ENCODE measurements around the gene UBE3B. TPM values are rescaled to one million over a fixed set of nuclear protein-coding genes. Genes with fewer than 3 reads are reported as not detected.
"Not testable (repeated sequence)": the region's sequence is repeated elsewhere in the genome, so short reads cannot be mapped to it uniquely, and the experiment has no call there.

Gene UBE3B
- total RNA-seq, 1 donor from 2014 or later = 34.4 TPM

DNA sequence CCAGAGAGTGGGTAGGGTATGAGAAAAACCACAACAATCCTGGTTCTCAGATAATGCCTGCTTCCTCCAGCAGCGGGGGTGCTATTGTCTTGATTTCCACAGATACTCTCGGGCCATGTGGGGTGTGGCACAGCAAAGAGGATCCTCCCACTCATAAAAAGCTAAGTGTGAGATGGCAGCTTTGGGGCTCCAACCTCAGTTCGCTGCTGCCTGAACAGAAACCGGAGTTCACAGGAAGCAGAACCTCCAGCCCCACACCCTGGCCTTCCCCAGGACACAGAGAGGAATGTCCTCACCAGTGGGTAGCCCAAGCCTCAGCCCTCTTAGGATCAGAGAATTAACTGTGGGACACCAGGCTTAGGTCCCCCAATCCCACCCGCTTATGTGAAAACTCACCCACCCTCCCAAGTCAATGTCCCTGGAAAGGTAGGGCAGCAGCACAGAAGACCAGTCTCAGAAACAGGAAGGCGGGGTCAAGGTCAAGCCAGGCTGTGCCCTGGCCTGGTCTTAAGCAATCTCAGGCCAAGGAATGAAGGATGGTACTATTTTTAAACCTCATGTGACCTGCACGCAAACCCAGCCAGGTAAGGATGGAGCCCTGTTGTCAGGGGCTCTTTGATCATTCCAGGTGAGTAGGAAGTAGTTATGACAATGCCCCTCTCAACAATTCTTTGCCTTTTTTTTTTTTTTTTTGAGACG is 9.3 kb upstream of the UBE3B start:
- no peak for DNase-seq (ENCODE audit: low read depth)
- Mint-ChIP-seq H3K27ac (ENCODE audit: unreplicated experiment) (peak overlapping the region; percentile 62), H3K4me3 (ENCODE audit: unreplicated experiment) (no peak overlapping the region)

DNA sequence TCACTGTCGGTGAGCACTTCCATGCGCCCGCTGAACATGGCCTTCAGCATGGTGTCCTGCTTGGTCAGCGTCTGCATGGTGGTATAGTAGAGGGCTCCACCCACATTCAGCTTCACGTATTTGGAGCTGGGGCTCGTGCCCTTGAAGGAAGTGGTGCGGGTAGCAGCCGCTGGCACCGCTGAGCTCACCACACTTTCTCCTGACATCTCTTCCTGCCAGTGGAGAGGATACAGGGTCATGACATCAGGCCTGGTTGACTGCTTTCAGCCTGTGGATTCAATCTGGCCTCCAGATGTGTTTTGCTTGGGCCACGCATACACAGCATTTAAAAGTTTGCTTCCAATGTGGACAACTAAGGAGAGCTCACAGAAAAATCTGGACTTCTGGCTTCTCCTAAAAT is 7.9 kb upstream of the UBE3B start:
- H2AFZ ChIP-seq (ENCODE audit: low read depth, low read length) = no peak overlapping the region
- H3K9ac ChIP-seq (ENCODE audit: low read length) = no peak overlapping the region
- peaks cover 28% of the 10 kb centered on the region for H3K36me3 ChIP-seq (ENCODE audit: insufficient read depth, low read length)
- no peak overlapping the region for H3K27ac Mint-ChIP-seq (ENCODE audit: unreplicated experiment)
- TF ChIP-seq, protein P1, sequence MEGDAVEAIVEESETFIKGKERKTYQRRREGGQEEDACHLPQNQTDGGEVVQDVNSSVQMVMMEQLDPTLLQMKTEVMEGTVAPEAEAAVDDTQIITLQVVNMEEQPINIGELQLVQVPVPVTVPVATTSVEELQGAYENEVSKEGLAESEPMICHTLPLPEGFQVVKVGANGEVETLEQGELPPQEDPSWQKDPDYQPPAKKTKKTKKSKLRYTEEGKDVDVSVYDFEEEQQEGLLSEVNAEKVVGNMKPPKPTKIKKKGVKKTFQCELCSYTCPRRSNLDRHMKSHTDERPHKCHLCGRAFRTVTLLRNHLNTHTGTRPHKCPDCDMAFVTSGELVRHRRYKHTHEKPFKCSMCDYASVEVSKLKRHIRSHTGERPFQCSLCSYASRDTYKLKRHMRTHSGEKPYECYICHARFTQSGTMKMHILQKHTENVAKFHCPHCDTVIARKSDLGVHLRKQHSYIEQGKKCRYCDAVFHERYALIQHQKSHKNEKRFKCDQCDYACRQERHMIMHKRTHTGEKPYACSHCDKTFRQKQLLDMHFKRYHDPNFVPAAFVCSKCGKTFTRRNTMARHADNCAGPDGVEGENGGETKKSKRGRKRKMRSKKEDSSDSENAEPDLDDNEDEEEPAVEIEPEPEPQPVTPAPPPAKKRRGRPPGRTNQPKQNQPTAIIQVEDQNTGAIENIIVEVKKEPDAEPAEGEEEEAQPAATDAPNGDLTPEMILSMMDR (IDR thresholded peaks at IDR 0.05; ENCODE audit: insufficient read depth, low read depth, low read length) = no peak
- TF ChIP-seq EZH2 (IDR thresholded peaks at IDR 0.05; ENCODE audit: insufficient read depth, low read length) = no peak
- DNase-seq (ENCODE audit: low read depth) (no peak), FAIRE-seq (no peak)
- H3K36me3 Mint-ChIP-seq (ENCODE audit: low read depth, unreplicated experiment) = peaks cover 22% of the 10 kb centered on the region
- no peak overlapping the region for H3K27ac ChIP-seq (ENCODE audit: low read depth, low read length)
- no peaks in the 10 kb centered on the region for H3K9me3 ChIP-seq (ENCODE audit: insufficient read depth, low read depth, low read length)
- H3K4me2 ChIP-seq (ENCODE audit: low read length) = no peak overlapping the region
- peaks cover 88% of the 10 kb centered on the region for H4K20me1 ChIP-seq (ENCODE audit: insufficient read depth, low read length)
- no peak overlapping the region for H3K4me3 ChIP-seq (ENCODE audit: insufficient read depth, low read depth, low read length)
- H3K27me3 ChIP-seq (ENCODE audit: insufficient read depth, low read length) = no peaks in the 10 kb centered on the region
- H3K79me2 ChIP-seq (ENCODE audit: insufficient read depth, low read length) = peaks cover 98% of the 10 kb centered on the region
- no peak overlapping the region for H3K4me3 Mint-ChIP-seq (ENCODE audit: unreplicated experiment)
- peaks cover 5% of the 10 kb centered on the region for H3K4me1 ChIP-seq (ENCODE audit: insufficient read depth, low read length)
- H3K4me1 Mint-ChIP-seq (ENCODE audit: low read depth, unreplicated experiment) = peaks cover 51% of the 10 kb centered on the region
- H3K9me3 Mint-ChIP-seq (ENCODE audit: unreplicated experiment) = no peaks in the 10 kb centered on the region
- no peaks in the 10 kb centered on the region for H3K27me3 Mint-ChIP-seq (ENCODE audit: low read depth, unreplicated experiment)

More for the DNA sequence above, 9.3 kb upstream of the UBE3B start:
- H3K4me2 ChIP-seq (ENCODE audit: low read length) = no peak overlapping the region
- Mint-ChIP-seq H3K4me1 (ENCODE audit: low read depth, unreplicated experiment) (peaks cover 61% of the 10 kb centered on the region), H3K27me3 (ENCODE audit: low read depth, unreplicated experiment) (no peaks in the 10 kb centered on the region), H3K9me3 (ENCODE audit: unreplicated experiment) (no peaks in the 10 kb centered on the region), H3K36me3 (ENCODE audit: low read depth, unreplicated experiment) (peaks cover 21% of the 10 kb centered on the region)
- H3K27ac ChIP-seq (ENCODE audit: low read depth, low read length) = no peak overlapping the region
- FAIRE-seq = no peak
- no peaks in the 10 kb centered on the region for H3K9me3 ChIP-seq (ENCODE audit: insufficient read depth, low read depth, low read length)
- no peak overlapping the region for H3K4me3 ChIP-seq (ENCODE audit: insufficient read depth, low read depth, low read length)
- H2AFZ ChIP-seq (ENCODE audit: low read depth, low read length) = no peak overlapping the region
- peaks cover 18% of the 10 kb centered on the region for H3K4me1 ChIP-seq (ENCODE audit: insufficient read depth, low read length)
- TF ChIP-seq EZH2 (IDR thresholded peaks at IDR 0.05; ENCODE audit: insufficient read depth, low read length) = no peak
- TF ChIP-seq, protein P1 (IDR thresholded peaks at IDR 0.05; ENCODE audit: insufficient read depth, low read depth, low read length) = no peak
- peaks cover 92% of the 10 kb centered on the region for H3K79me2 ChIP-seq (ENCODE audit: insufficient read depth, low read length)
- no peaks in the 10 kb centered on the region for H3K27me3 ChIP-seq (ENCODE audit: insufficient read depth, low read length)
- no peak overlapping the region for H3K9ac ChIP-seq (ENCODE audit: low read length)
- peaks cover 28% of the 10 kb centered on the region for H3K36me3 ChIP-seq (ENCODE audit: insufficient read depth, low read length)
- peaks cover 77% of the 10 kb centered on the region for H4K20me1 ChIP-seq (ENCODE audit: insufficient read depth, low read length)

DNA sequence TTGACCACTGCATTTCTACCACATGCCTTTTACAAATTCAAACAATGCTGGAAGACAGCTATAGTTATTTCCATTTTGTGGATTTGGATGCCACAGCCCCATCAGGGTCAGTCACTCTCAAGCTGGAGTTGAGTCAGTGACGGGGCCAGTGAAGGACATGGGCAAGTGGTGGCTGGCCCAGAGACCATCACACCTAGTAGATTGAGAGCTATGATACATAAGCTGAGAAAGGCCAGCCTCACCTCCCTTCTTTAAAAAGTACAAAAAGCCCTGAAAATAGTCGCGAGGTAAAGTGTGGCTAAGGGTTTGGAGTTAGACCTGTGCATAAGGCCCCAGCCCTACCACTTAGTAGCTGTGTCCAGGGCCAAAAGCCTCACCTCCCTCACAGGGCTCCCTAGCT is 4.4 kb upstream of the UBE3B start:
- H3K4me1 ChIP-seq (ENCODE audit: insufficient read depth, low read length) = peaks cover 18% of the 10 kb centered on the region
- no peak for TF ChIP-seq EZH2 (IDR thresholded peaks at IDR 0.05; ENCODE audit: insufficient read depth, low read length)
- TF ChIP-seq, protein P1 (IDR thresholded peaks at IDR 0.05; ENCODE audit: insufficient read depth, low read depth, low read length) = no peak
- H3K27ac Mint-ChIP-seq (ENCODE audit: unreplicated experiment) = no peak overlapping the region
- H3K79me2 ChIP-seq (ENCODE audit: insufficient read depth, low read length) = peaks cover 98% of the 10 kb centered on the region
- H4K20me1 ChIP-seq (ENCODE audit: insufficient read depth, low read length) = peaks cover 82% of the 10 kb centered on the region
- H3K4me3 ChIP-seq (ENCODE audit: insufficient read depth, low read depth, low read length) = no peak overlapping the region
- no peaks in the 10 kb centered on the region for H3K9me3 ChIP-seq (ENCODE audit: insufficient read depth, low read depth, low read length)
- H3K27ac ChIP-seq (ENCODE audit: low read depth, low read length) = no peak overlapping the region
- H3K36me3 Mint-ChIP-seq (ENCODE audit: low read depth, unreplicated experiment) = peaks cover 15% of the 10 kb centered on the region
- no peak overlapping the region for H3K4me2 ChIP-seq (ENCODE audit: low read length)
- no peak overlapping the region for H3K9ac ChIP-seq (ENCODE audit: low read length)
- no peaks in the 10 kb centered on the region for H3K27me3 ChIP-seq (ENCODE audit: insufficient read depth, low read length)
- no peak overlapping the region for H3K4me3 Mint-ChIP-seq (ENCODE audit: unreplicated experiment)
- H3K27me3 Mint-ChIP-seq (ENCODE audit: low read depth, unreplicated experiment) = no peaks in the 10 kb centered on the region
- no peak for FAIRE-seq
- H3K36me3 ChIP-seq (ENCODE audit: insufficient read depth, low read length) = peaks cover 22% of the 10 kb centered on the region
- no peak overlapping the region for H2AFZ ChIP-seq (ENCODE audit: low read depth, low read length)
- DNase-seq (ENCODE audit: low read depth) = no peak
- peaks cover 41% of the 10 kb centered on the region for H3K4me1 Mint-ChIP-seq (ENCODE audit: low read depth, unreplicated experiment)
- no peaks in the 10 kb centered on the region for H3K9me3 Mint-ChIP-seq (ENCODE audit: unreplicated experiment)

DNA sequence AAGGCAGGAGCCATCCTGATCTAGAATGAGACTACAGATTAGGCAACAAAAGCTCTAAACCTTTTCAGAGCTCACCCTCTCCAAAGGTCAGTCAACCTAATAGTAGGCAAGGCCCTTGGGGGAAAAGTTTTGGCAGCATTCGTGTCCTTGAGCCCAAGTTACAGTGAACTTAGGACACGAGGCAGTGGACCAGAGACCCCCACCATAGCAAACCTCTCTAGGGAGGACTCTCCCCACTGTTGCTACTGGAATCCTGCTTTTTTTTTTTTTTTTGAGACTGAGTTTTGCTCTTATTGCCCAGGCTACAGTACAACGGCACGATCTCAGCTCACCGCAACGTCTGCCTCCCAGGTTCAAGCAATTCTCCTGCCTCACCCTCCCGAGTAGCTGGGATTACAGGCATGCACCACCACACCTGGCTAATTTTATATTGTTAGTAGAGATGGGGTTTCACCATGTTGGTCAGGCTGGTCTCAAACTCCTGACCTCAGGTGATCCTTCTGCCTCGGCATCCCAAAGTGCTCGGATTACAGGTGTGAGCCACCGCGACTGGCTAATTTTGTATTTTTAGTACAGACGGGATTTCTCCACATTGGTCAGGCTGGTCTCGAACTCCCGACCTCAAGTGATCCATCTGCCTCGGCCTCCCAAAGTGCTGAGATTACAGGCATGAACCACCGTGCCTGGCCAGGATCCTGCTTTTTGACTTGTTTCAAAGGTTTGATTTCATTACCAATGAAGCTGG is 3.7 kb upstream of the UBE3B start:
- not testable (repeated sequence) for H3K4me3 ChIP-seq (ENCODE audit: insufficient read depth, low read depth, low read length); H3K9ac ChIP-seq (ENCODE audit: low read length); H3K9me3 Mint-ChIP-seq (ENCODE audit: unreplicated experiment); H3K9me3 ChIP-seq (ENCODE audit: insufficient read depth, low read depth, low read length); H3K4me2 ChIP-seq (ENCODE audit: low read length); H3K27ac Mint-ChIP-seq (ENCODE audit: unreplicated experiment); DNase-seq (ENCODE audit: low read depth); H3K27ac ChIP-seq (ENCODE audit: low read depth, low read length); H3K4me3 Mint-ChIP-seq (ENCODE audit: unreplicated experiment); H3K27me3 ChIP-seq (ENCODE audit: insufficient read depth, low read length); FAIRE-seq; H2AFZ ChIP-seq (ENCODE audit: low read depth, low read length); H3K27me3 Mint-ChIP-seq (ENCODE audit: low read depth, unreplicated experiment)
- Histone ChIP-seq H3K4me1 (ENCODE audit: insufficient read depth, low read length) (peaks cover 22% of the 10 kb centered on the region), H3K36me3 (ENCODE audit: insufficient read depth, low read length) (peaks cover 20% of the 10 kb centered on the region), H4K20me1 (ENCODE audit: insufficient read depth, low read length) (peaks cover 78% of the 10 kb centered on the region), H3K79me2 (ENCODE audit: insufficient read depth, low read length) (peaks cover 100% of the 10 kb centered on the region)
- peaks cover 15% of the 10 kb centered on the region for H3K36me3 Mint-ChIP-seq (ENCODE audit: low read depth, unreplicated experiment)
- peaks cover 35% of the 10 kb centered on the region for H3K4me1 Mint-ChIP-seq (ENCODE audit: low read depth, unreplicated experiment)
